WTC11 (cell line): ENCODE measurements around the gene OR2W1.

Source experiments
- CTCF ChIP-seq: fragments of 200-600 bp; IDR thresholded peaks from 2 replicates; pipeline ENCODE4 v1.8.0; 2022; ENCODE audit warnings: antibody characterized with exemption
- IRF2 ChIP-seq: sonication (generic); formaldehyde crosslinking; IDR thresholded peaks from 2 replicates; pipeline ENCODE4 v1.8.0; 2022; ENCODE audit warnings: low read depth, missing genetic modification reagents, borderline replicate concordance
- NR3C1 ChIP-seq: sonication (generic); formaldehyde crosslinking; conservative IDR thresholded peaks from 2 replicates; pipeline ENCODE4 v1.8.1; 2023; ENCODE audit warnings: low read depth, mild to moderate bottlenecking, missing genetic modification reagents
- ZBTB43 ChIP-seq: sonication (generic); formaldehyde crosslinking; IDR thresholded peaks from 2 replicates; pipeline ENCODE4 v1.8.1; 2023; ENCODE audit warnings: mild to moderate bottlenecking, missing genetic modification reagents

GRCh38 chr6:29079203-29079602, 34.2 kb upstream of the OR2W1 start:
- TF ChIP-seq CTCF: no peak
- TF ChIP-seq ZBTB43 (CRISPR knock-in tag): no peak
- TF ChIP-seq IRF2 (CRISPR knock-in tag): no peak
- no peak for TF ChIP-seq NR3C1 (CRISPR knock-in tag)
